ENCODE results near the gene PPM1H.
"Not testable (repeated sequence)": the region's sequence is repeated elsewhere in the genome, so short reads cannot be mapped to it uniquely, and the experiment has no call there.

PPM1H gene

GRCh38 chr12:62908674-62909073 is 26.3 kb downstream of the PPM1H start:
- no peak for DNase-seq (ENCODE audit: low spot score)

GRCh38 chr12:62907561-62907960 is 27.4 kb downstream of the PPM1H start:
- no peak for DNase-seq (ENCODE audit: low spot score)

GRCh38 chr12:62907078-62907477 is 27.9 kb downstream of the PPM1H start:
- DNase-seq (ENCODE audit: low spot score) = no peak

GRCh38 chr12:62903151-62903550 is 31.8 kb downstream of the PPM1H start:
- DNase-seq (ENCODE audit: low spot score) = no peak

DNA sequence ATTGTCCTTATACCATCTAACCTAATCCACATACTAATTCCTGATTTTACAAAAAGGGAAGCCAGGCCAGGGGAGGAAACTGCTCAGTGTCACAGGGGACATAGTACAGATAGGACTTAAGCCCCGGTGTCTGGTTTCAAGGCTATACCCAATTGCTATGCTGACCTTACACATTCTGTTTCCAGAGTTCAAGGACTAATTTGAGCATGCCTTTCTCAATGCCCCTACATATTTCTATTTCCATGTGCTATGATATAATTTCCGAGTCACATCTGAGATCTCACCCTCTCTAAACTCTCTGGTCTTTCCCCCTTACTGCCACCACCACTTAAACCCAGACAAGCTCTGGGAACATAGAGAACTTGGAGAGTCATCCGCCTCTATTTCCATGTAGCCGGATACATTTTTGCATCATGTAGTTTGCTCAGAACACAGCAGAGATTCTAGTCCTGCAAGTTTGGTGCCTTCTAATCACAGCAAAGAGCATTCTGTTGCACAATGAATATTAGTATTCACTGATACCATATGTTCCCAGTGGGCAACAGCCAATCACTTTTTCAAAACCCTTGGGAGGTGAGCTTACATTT is 34.2 kb downstream of the PPM1H start:
- DNase-seq (ENCODE audit: low spot score) = no peak

DNA sequence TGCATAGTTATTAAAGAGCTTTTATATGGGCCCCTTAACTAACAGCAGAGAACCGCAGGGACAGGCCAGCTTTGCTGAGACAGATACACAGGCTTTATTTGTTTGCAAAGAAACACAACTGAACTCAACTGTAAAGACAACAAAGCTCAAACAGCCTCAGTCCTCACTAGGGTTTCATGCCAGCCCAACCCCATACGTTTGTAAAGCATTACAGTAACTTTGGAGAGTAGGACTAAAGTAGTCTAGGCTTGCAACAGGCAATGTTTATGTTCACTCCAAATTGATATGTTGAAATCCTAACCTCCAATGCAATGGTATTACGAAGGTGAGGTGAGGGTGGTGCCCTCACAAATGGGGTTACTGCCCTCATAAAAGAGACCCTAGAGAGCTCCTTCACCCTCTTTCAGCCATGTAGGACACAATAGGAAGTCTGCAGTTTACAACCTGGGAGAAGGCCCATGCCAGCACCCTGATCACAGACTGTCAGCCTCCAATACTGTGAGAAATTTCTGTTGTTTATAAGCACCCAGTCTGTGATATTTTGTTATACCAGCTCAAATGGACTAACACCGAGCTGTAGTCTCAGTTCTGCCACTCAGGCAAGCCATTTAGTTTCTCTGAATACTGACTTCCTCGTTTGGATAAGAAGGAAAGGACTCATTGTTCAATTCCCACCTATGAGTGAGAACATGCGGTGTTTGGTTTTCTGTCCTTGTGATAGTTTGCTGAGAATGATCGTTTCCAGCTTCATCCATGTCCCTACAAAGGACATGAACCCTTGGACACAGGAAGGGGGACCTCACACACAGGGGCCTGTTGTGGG is 35.2 kb downstream of the PPM1H start:
- no peak for DNase-seq (ENCODE audit: low spot score)

DNA sequence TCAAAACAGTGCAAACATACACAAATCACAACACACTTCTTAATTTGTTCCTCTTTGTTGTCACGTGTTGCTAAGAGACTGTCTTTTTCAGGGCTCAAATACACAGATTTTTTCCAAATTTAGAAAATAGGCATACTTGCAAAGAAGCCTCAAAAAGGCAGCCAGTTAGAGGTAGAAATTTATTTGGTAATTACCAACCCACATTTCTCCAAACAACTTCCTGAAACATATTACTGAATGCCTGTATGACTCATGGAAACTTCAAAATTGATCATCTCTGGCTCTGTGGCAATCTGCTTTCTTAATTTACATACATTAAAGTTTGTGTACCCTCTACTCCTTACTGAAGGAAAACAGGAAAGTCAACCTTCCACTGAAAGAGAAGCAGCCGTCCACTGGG is 36.4 kb downstream of the PPM1H start:
- no peak for DNase-seq (ENCODE audit: low spot score)

- DNase-seq (ENCODE audit: low spot score) = no peak
These were observed 39.5 kb downstream of the PPM1H start for GRCh38 chr12:62895351-62895877.

- DNase-seq (ENCODE audit: low spot score) = no peak
These were observed 41.7 kb downstream of the PPM1H start for GRCh38 chr12:62893276-62893675.

GRCh38 chr12:62891805-62892549 is 43.0 kb downstream of the PPM1H start:
- peak; percentile 65 for DNase-seq (ENCODE audit: low spot score)

GRCh38 chr12:62888454-62889110 is 46.4 kb downstream of the PPM1H start:
- no peak for DNase-seq (ENCODE audit: low spot score)

DNA sequence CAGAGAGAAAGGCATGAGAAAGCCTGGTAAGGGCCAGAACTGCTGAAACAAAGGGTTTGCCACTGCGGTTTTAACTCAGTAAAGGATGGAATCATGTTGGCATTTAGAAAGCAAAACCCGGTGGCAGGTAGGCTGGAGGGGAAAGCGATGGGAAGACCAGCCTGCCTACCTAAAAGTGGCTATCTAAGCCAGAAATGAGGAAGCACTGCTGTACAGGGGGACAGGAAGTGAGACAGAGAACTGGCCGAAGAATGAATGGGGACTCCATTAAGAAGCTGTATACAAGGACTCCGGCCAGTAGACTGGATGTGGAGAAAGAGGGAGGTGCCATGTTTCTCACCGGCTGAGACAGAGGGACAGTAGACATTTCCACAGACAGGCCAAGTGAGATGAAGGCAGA is 48.2 kb downstream of the PPM1H start:
- no peak for DNase-seq (ENCODE audit: low spot score)

GRCh38 chr12:62885242-62885641 is 49.7 kb downstream of the PPM1H start:
- no peak for DNase-seq (ENCODE audit: low spot score)

- not testable (repeated sequence) for DNase-seq (ENCODE audit: low spot score)
These were observed 50.1 kb downstream of the PPM1H start for GRCh38 chr12:62884832-62885231.

- no peak for DNase-seq (ENCODE audit: low spot score)
These were observed 52.3 kb downstream of the PPM1H start for GRCh38 chr12:62882696-62883095.

GRCh38 chr12:62882140-62882539 is 52.8 kb downstream of the PPM1H start:
- no peak for DNase-seq (ENCODE audit: low spot score)

DNA sequence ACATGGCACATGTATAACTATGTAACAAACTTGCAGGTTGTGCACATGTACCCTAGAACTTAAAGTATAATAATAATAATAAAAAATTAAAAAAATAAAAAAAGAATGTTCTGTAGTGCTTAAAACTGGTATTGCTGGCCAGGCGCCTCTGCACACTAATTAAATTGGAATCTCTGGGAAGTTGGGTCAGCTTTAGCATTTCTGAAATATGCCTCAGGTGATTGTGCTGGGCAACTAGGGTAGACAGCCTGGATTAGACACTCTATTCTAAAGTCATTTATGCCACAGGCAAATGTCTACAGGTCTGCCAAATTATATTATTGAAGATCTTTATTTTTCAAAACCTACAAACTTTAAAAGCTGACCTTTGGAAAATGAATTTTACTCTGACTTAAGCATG is 55.3 kb downstream of the PPM1H start:
- no peak for DNase-seq (ENCODE audit: low spot score)

DNA sequence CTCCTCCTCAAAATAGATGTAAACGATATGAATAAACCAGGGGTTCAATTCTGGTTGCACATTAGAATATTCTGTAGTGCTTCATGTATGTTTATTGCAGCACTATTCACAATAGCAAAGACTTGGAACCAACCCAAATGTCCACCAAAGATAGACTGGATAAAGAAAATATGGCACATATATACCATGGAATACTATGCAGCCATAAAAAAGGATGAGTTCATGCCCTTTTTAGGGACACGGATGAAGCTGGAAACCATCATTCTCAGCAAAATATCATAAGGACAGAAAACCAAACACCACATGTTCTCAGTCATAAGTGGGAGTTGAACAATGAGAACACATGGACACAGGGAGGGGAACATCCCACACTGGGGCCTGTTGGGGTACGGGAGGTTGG is 55.7 kb downstream of the PPM1H start:
- DNase-seq (ENCODE audit: low spot score) = not testable (repeated sequence)

DNA sequence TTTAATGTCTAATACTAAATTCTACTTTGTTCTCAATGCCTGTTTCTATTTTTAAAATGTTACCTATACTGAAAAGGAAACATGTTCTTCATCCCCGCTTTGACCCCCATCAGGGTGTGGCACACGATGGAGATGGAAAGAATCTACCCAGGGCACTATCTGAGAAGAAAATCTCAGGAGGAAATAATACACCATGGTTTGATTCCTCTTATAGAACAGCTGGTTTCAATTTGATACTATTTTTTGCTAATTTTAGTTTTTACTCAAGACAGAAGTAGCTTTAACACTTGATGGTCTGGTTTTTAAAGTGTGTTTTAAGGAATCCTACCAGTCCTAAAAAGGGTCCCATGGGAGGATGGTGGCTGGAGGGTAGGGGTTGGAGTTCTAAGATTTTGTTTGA is 56.7 kb downstream of the PPM1H start:
- no peak for DNase-seq (ENCODE audit: low spot score)

DNA sequence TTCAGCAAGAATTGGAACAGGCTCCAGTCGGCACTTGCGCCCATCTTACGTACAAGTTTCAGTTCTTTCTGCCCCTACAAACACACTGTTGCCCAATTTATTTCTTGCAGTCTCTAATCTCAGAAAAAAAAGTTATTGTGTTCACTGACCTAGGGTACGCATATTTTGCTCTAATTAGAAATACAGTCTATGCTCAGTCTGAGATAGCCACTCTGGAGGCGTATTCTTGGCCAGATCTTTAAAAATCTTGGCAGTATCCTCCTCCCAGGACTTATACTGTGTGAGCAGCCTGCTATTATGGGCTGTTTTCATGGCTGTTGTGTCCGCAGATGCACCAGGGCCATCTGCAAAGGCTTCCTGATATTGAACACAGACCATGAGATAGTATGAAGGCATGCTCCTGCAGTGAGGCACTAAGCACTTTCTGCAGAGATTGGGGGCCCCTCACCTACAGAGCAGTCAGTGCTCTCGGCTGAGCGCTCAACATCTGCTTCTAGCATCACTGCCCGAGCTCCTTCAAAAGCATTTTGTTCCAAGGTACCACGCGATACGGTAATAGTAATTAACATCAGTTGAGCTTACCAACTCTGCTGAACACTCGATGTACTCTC is 57.9 kb downstream of the PPM1H start:
- DNase-seq (ENCODE audit: low spot score) = no peak

- DNase-seq (ENCODE audit: low spot score) = no peak
These were observed 61.0 kb downstream of the PPM1H start for GRCh38 chr12:62873826-62874448.
